Stimulated activated naive B cell treated with anti-CD40 and anti-IgM and Interleukin-4, amounts not matched to agents 10 μg/mL and 1 μg/mL and 100 μg/mL, for 72 hours (primary cell): ENCODE results near the gene MEX3A.

Experiments used
- ATAC-seq, 2 donors: fragments of 150-1000 bp; cut with Tn5 transposase; replicated peaks; 2 replicates each; pipeline ENCODE4 v1.10.0; 2021; ENCODE audit warnings: moderate library complexity in 1 of 2
- DNase-seq: peaks from one replicate; pipeline ENCODE4 v3.0.0; 2021
- H3K27ac Mint-ChIP-seq: one replicate; pipeline ENCODE4 v1.8.0; 2022; ENCODE audit warnings: mild to moderate bottlenecking, mixed read lengths
- H3K27me3 Mint-ChIP-seq, 2 donors: one replicate each; pipeline ENCODE4 v1.8.0; 2022; ENCODE audit warnings: mixed read lengths in 2 of 2
- H3K36me3 Mint-ChIP-seq, 2 donors: one replicate each; pipeline ENCODE4 v1.8.0; 2022; ENCODE audit warnings: mixed read lengths in 2 of 2, mild to moderate bottlenecking in 1 of 2
- H3K4me1 Mint-ChIP-seq, 2 donors: one replicate each; pipeline ENCODE4 v1.8.0; 2022; ENCODE audit warnings: mixed read lengths in 2 of 2, mild to moderate bottlenecking in 1 of 2
- H3K4me3 Mint-ChIP-seq, 2 donors: one replicate each; pipeline ENCODE4 v1.8.0; 2022; ENCODE audit warnings: mild to moderate bottlenecking in 2 of 2, mixed read lengths in 2 of 2, moderate library complexity in 1 of 2
- H3K9me3 Mint-ChIP-seq, 2 donors: one replicate each; pipeline ENCODE4 v1.8.0; 2022; ENCODE audit warnings: mixed read lengths in 2 of 2, mild to moderate bottlenecking in 1 of 2

Gene MEX3A

GRCh38 chr1:156083800-156084790 is 1.8 kb upstream of the MEX3A start:
- peaks cover 26 to 49% of the 10 kb centered on the region in 2 donors for H3K27me3 Mint-ChIP-seq
- no peak for DNase-seq
- H3K4me1 Mint-ChIP-seq: peaks cover 12 to 19% of the 10 kb centered on the region in 2 donors
- no peak overlapping the region for H3K4me3 Mint-ChIP-seq
- no peak for ATAC-seq
- H3K27ac Mint-ChIP-seq: peak overlapping the region; percentile 65
- no peaks in the 10 kb centered on the region for H3K36me3 Mint-ChIP-seq
- no peaks in the 10 kb centered on the region for H3K9me3 Mint-ChIP-seq

- DNase-seq (no peak), ATAC-seq (peak in 1 of 2 donors; percentile 3)
- Mint-ChIP-seq H3K4me1 (peaks cover 17 to 19% of the 10 kb centered on the region in 2 donors), H3K4me3 (peak overlapping the region; percentile 86 to 92), H3K27me3 (peaks cover 18 to 37% of the 10 kb centered on the region in 2 donors), H3K36me3 (no peaks in the 10 kb centered on the region), H3K9me3 (no peaks in the 10 kb centered on the region), H3K27ac (no peak overlapping the region)
These were observed 352 bp downstream of the MEX3A start for GRCh38 chr1:156081917-156082308.

GRCh38 chr1:156081180-156081916 is 917 bp downstream of the MEX3A start:
- Mint-ChIP-seq H3K4me3 (peak overlapping the region; percentile 86 to 92), H3K9me3 (no peaks in the 10 kb centered on the region), H3K36me3 (no peaks in the 10 kb centered on the region), H3K4me1 (peaks cover 19% of the 10 kb centered on the region in 2 donors), H3K27me3 (peaks cover 12 to 32% of the 10 kb centered on the region in 2 donors), H3K27ac (peak overlapping the region; percentile 87)
- ATAC-seq: no peak
- DNase-seq: no peak

- Mint-ChIP-seq H3K4me1 (peaks cover 20% of the 10 kb centered on the region in 2 donors), H3K9me3 (no peaks in the 10 kb centered on the region), H3K4me3 (peak overlapping the region; percentile 52 to 66), H3K27me3 (peaks cover 8 to 26% of the 10 kb centered on the region in 2 donors), H3K36me3 (no peaks in the 10 kb centered on the region), H3K27ac (peak overlapping the region; percentile 87)
- no peak for DNase-seq
- ATAC-seq: no peak
These were observed 1.4 kb downstream of the MEX3A start for GRCh38 chr1:156080863-156081179.

- ATAC-seq (no peak), DNase-seq (no peak)
- H3K27ac Mint-ChIP-seq: no peak overlapping the region
- H3K36me3 Mint-ChIP-seq: no peaks in the 10 kb centered on the region
- no peak overlapping the region for H3K4me3 Mint-ChIP-seq
- H3K9me3 Mint-ChIP-seq: no peaks in the 10 kb centered on the region
- H3K4me1 Mint-ChIP-seq: peaks cover 24% of the 10 kb centered on the region in 2 donors
- H3K27me3 Mint-ChIP-seq: peaks cover 8 to 22% of the 10 kb centered on the region in 2 donors
These were observed 1.9 kb downstream of the MEX3A start for GRCh38 chr1:156080241-156080862.

GRCh38 chr1:156079762-156080161 is 2.5 kb downstream of the MEX3A start:
- no peak for ATAC-seq
- no peak overlapping the region for H3K4me3 Mint-ChIP-seq
- no peak overlapping the region for H3K27ac Mint-ChIP-seq
- H3K36me3 Mint-ChIP-seq: no peaks in the 10 kb centered on the region
- H3K4me1 Mint-ChIP-seq: peaks cover 26 to 27% of the 10 kb centered on the region in 2 donors
- H3K27me3 Mint-ChIP-seq: peaks cover 5 to 17% of the 10 kb centered on the region in 2 donors
- no peaks in the 10 kb centered on the region for H3K9me3 Mint-ChIP-seq
- no peak for DNase-seq

- H3K36me3 Mint-ChIP-seq: no peaks in the 10 kb centered on the region
- peaks cover 22 to 24% of the 10 kb centered on the region in 2 donors for H3K4me1 Mint-ChIP-seq
- no peak for DNase-seq
- H3K27me3 Mint-ChIP-seq: peaks cover 4 to 7% of the 10 kb centered on the region in 2 donors
- H3K27ac Mint-ChIP-seq: no peak overlapping the region
- no peaks in the 10 kb centered on the region for H3K9me3 Mint-ChIP-seq
- no peak overlapping the region for H3K4me3 Mint-ChIP-seq
- no peak for ATAC-seq
These were observed 3.5 kb downstream of the MEX3A start for GRCh38 chr1:156078728-156079127.

GRCh38 chr1:156077430-156077760 is 4.9 kb downstream of the MEX3A start:
- Mint-ChIP-seq H3K36me3 (no peaks in the 10 kb centered on the region), H3K4me1 (peaks cover 13 to 21% of the 10 kb centered on the region in 2 donors), H3K27ac (no peak overlapping the region), H3K9me3 (no peaks in the 10 kb centered on the region), H3K27me3 (no peaks in the 10 kb centered on the region), H3K4me3 (peak overlapping the region; percentile 12 to 79)
- DNase-seq: no peak
- ATAC-seq: no peak

- Mint-ChIP-seq H3K4me3 (peak overlapping the region; percentile 68 to 79), H3K4me1 (peaks cover 13 to 20% of the 10 kb centered on the region in 2 donors), H3K9me3 (no peaks in the 10 kb centered on the region), H3K36me3 (no peaks in the 10 kb centered on the region), H3K27me3 (no peaks in the 10 kb centered on the region), H3K27ac (peak overlapping the region; percentile 40)
- peak; percentile 71 to 76 for ATAC-seq
- DNase-seq: no peak
These were observed 5.4 kb downstream of the MEX3A start for GRCh38 chr1:156076609-156077429.

- Mint-ChIP-seq H3K27ac (no peak overlapping the region), H3K9me3 (no peaks in the 10 kb centered on the region), H3K4me1 (peaks cover 8 to 15% of the 10 kb centered on the region in 2 donors), H3K4me3 (peak overlapping the region; percentile 14 to 79), H3K36me3 (no peaks in the 10 kb centered on the region), H3K27me3 (no peaks in the 10 kb centered on the region)
- no peak for DNase-seq
- ATAC-seq: no peak
These were observed 6.5 kb downstream of the MEX3A start for GRCh38 chr1:156075775-156076204.

- H3K4me1 Mint-ChIP-seq: peaks cover 8 to 15% of the 10 kb centered on the region in 2 donors
- peaks cover 0 to 4% of the 10 kb centered on the region in 2 donors for H3K27me3 Mint-ChIP-seq
- ATAC-seq (no peak), DNase-seq (no peak)
- no peaks in the 10 kb centered on the region for H3K9me3 Mint-ChIP-seq
- H3K4me3 Mint-ChIP-seq: no peak overlapping the region
- no peak overlapping the region for H3K27ac Mint-ChIP-seq
- H3K36me3 Mint-ChIP-seq: no peaks in the 10 kb centered on the region
These were observed 7.1 kb downstream of the MEX3A start for GRCh38 chr1:156075162-156075561.

- Mint-ChIP-seq H3K36me3 (no peaks in the 10 kb centered on the region), H3K4me3 (no peak overlapping the region), H3K27me3 (peaks cover 0 to 5% of the 10 kb centered on the region in 2 donors), H3K27ac (no peak overlapping the region), H3K4me1 (peaks cover 8 to 15% of the 10 kb centered on the region in 2 donors), H3K9me3 (no peaks in the 10 kb centered on the region)
- no peak for DNase-seq
- ATAC-seq: no peak
These were observed 7.6 kb downstream of the MEX3A start for GRCh38 chr1:156074661-156075060.

GRCh38 chr1:156073740-156074139 is 8.5 kb downstream of the MEX3A start:
- Mint-ChIP-seq H3K27ac (no peak overlapping the region), H3K4me3 (no peak overlapping the region), H3K36me3 (no peaks in the 10 kb centered on the region), H3K4me1 (peaks cover 8 to 13% of the 10 kb centered on the region in 2 donors), H3K27me3 (peaks cover 0 to 5% of the 10 kb centered on the region in 2 donors), H3K9me3 (no peaks in the 10 kb centered on the region)
- no peak for ATAC-seq
- DNase-seq: no peak
